ENCODE measurements around the gene ZNRD2.

- TF ChIP-seq MAX (IDR thresholded peaks at IDR 0.05) (no peak), TCF12 (IDR thresholded peaks at IDR 0.05; ENCODE audit: low read depth) (peak; percentile 56; the same call in 1 of the 2 replicates), YY1 (IDR thresholded peaks at IDR 0.05; ENCODE audit: low read depth) (no peak), FOXM1 (IDR thresholded peaks at IDR 0.05; ENCODE audit: borderline replicate concordance, low read depth) (no peak), EP300 (IDR thresholded peaks at IDR 0.05; ENCODE audit: borderline replicate concordance) (peak; percentile 21; the same call in 1 of the 2 replicates), REST (IDR thresholded peaks at IDR 0.05; ENCODE audit: low read depth) (no peak), TAF1 (IDR thresholded peaks at IDR 0.05; ENCODE audit: low read depth) (no peak), USF1 (IDR thresholded peaks at IDR 0.05) (0 out of 2 replicates have a peak, but pooled peaks have one; percentile 11), CEBPB (IDR thresholded peaks at IDR 0.05) (no peak), CREB1 (IDR thresholded peaks at IDR 0.05; ENCODE audit: low read depth) (no peak), EGR1 (IDR thresholded peaks at IDR 0.05) (peak; percentile 47; the same call in 1 of the 2 replicates), RAD21 (IDR thresholded peaks at IDR 0.05; ENCODE audit: low read depth) (no peak)
These were observed 23.9 kb upstream of the ZNRD2 start for GRCh38 chr11:65546217-65546958.
